ENCODE results near the gene SERPINF2.
A peak's percentile ranks its signal among the peaks of the same experiment; 100 is the strongest.
"Not testable (repeated sequence)": the region's sequence is repeated elsewhere in the genome, so short reads cannot be mapped to it uniquely, and the experiment has no call there.

Gene SERPINF2

GRCh38 chr17:1762901-1763898, 20.5 kb downstream of the SERPINF2 start:
- DNase-seq (ENCODE audit: low read depth), result peak; percentile 70

DNA sequence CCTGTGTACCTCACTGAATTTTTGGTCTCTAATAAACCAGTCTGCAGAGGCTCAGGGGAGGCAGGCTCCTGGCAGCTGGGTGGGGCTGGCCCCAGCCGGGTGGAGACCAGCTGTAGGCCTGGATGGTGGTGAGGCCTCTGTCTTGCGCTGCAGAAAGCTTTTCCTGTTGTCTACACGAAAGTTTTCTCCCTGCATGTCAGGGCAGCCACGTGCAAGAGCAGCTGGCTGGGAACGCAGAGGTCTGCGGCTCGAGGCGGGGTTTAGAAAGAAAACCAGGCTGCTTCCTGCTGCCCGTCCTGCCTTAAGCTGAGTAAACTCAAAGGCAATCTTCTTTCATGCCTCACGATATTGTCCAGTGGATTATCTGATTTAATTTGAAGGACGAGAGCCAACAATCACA, 21.6 kb downstream of the SERPINF2 start:
- DNase-seq (ENCODE audit: low read depth), result peak; percentile 91

- not testable (repeated sequence) for DNase-seq (ENCODE audit: low read depth)
These were observed 22.0 kb downstream of the SERPINF2 start for GRCh38 chr17:1764705-1765104.

GRCh38 chr17:1765576-1765975, 22.9 kb downstream of the SERPINF2 start:
- no peak for DNase-seq (ENCODE audit: low read depth)

DNA sequence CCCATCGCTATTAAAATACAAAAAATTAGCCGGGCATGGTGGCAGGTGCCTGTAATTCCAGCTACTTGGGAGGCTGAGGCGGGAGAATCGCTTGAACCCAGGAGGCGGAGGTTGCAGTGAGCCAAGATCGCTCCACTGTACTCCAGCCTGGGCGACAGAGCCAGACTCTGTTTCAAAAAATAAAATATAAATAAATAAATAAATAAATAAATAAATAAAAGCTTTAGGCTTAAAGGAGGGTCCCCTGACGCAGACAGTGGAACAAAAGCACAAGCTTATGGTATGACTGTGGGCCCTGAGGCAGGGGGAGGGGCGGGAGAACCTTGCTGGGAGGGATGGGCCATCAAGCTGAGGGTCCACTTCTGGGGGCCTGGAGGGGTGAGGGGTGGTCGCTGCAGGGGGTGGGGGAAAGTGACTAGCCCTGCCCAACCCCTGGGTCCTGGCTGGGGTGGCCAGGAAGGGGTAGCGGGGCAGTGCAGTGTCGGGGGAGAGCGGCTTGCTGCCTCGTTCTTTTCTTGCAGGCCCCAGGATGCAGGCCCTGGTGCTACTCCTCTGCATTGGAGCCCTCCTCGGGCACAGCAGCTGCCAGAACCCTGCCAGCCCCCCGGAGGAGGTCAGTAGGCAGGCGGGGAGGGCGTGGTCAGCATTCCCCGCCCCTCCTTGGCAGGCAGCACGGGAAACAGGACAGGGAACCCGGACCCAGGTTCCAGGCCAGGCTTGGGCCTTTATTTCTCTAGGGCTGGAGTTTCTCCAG, 23.9 kb downstream of the SERPINF2 start:
- DNase-seq (ENCODE audit: low read depth), result no peak

- DNase-seq (ENCODE audit: low read depth), result no peak
These were observed 24.7 kb downstream of the SERPINF2 start for GRCh38 chr17:1767358-1767757.

DNA sequence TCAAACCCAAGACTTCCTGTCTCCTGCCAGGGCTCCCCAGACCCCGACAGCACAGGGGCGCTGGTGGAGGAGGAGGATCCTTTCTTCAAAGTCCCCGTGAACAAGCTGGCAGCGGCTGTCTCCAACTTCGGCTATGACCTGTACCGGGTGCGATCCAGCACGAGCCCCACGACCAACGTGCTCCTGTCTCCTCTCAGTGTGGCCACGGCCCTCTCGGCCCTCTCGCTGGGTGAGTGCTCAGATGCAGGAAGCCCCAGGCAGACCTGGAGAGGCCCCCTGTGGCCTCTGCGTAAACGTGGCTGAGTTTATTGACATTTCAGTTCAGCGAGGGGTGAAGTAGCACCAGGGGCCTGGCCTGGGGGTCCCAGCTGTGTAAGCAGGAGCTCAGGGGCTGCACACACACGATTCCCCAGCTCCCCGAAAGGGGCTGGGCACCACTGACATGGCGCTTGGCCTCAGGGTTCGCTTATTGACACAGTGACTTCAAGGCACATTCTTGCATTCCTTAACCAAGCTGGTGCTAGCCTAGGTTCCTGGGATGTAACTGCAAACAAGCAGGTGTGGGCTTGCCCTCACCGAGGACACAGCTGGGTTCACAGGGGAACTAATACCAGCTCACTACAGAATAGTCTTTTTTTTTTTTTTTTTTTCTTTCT, 27.3 kb downstream of the SERPINF2 start:
- no peak for DNase-seq (ENCODE audit: low read depth)

- peak; percentile 88 for DNase-seq (ENCODE audit: low read depth)
These were observed 30.5 kb downstream of the SERPINF2 start for GRCh38 chr17:1773000-1773695.

- peak; percentile 70 for DNase-seq (ENCODE audit: low read depth)
These were observed 31.1 kb downstream of the SERPINF2 start for GRCh38 chr17:1773696-1774181.

- DNase-seq (ENCODE audit: low read depth), result no peak
These were observed 31.9 kb downstream of the SERPINF2 start for GRCh38 chr17:1774390-1775176.

- DNase-seq (ENCODE audit: low read depth), result no peak
These were observed 33.7 kb downstream of the SERPINF2 start for GRCh38 chr17:1776328-1776727.

- DNase-seq (ENCODE audit: low read depth), result no peak
These were observed 34.2 kb downstream of the SERPINF2 start for GRCh38 chr17:1776857-1777256.

DNA sequence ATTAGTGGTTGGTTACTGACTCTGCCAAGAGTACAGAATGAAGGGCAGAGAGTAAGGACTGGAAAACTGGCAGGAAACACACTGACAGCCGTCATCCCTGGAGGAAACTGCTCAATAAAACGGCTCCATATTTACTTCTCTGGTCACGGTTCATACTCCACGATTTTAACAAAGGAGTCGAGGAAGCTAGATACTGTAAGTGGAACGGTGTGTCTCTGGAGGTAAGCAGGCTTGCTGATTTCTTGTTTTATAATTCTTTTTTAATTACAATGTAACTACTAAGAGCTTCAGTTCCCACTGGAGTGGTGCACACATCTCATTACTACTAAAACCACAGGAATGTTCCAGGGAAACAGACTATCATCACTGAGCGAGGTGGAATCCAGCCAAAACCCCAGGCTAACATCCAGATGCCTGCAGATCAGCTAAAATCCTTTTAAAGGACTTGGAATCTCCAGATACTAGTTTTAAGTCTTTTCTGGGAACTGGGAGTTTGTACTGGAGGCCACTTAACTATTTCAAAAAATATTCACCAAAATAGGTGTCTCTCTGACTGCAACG, 37.0 kb downstream of the SERPINF2 start:
- DNase-seq (ENCODE audit: low read depth), result peak; percentile 98

DNA sequence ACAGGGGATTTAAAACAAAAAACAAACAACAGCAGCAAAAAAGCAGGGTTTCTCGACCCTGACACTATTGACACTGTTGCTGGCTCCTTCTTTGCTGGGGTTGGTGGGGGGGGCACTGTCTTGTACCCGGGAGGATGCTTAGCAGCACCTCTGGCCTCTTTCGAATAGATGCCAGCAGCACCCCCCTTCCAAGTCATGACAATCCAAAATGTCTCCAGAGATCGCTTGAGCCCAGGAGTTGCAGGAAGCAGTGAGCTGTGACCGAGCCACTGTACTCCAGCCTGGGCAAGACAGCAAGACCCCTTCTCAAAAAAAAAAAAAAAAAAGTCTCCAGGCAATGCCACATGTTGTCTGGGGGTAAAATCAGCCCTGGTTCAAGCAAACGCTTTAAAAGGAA, 39.5 kb downstream of the SERPINF2 start:
- no peak for DNase-seq (ENCODE audit: low read depth)

GRCh38 chr17:1783271-1783670, 40.6 kb downstream of the SERPINF2 start:
- DNase-seq (ENCODE audit: low read depth), result peak; percentile 70

GRCh38 chr17:1783834-1784611, 41.4 kb downstream of the SERPINF2 start:
- peak; percentile 93 for DNase-seq (ENCODE audit: low read depth)

DNA sequence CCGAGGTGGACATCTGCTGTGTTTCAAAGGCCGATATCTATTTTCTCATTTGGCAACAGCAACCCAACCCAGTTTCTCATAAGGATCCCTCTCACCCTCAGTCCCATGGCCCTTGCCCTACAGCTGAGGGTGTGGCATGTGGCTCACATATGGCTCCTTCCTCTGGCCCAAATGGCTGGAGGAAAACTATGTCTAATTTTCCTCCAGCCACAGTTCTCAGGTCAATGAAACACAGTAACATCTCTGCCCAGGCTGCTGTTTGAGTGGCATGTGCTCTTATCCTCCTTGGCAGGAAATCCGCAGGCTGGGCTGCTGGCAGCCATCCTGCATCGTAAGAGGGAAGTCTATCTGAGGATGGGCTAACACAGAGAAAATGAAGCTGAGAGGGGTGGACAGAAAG, 43.3 kb downstream of the SERPINF2 start:
- no peak for DNase-seq (ENCODE audit: low read depth)

- no peak for DNase-seq (ENCODE audit: low read depth)
These were observed 44.0 kb downstream of the SERPINF2 start for GRCh38 chr17:1786708-1787107.

DNA sequence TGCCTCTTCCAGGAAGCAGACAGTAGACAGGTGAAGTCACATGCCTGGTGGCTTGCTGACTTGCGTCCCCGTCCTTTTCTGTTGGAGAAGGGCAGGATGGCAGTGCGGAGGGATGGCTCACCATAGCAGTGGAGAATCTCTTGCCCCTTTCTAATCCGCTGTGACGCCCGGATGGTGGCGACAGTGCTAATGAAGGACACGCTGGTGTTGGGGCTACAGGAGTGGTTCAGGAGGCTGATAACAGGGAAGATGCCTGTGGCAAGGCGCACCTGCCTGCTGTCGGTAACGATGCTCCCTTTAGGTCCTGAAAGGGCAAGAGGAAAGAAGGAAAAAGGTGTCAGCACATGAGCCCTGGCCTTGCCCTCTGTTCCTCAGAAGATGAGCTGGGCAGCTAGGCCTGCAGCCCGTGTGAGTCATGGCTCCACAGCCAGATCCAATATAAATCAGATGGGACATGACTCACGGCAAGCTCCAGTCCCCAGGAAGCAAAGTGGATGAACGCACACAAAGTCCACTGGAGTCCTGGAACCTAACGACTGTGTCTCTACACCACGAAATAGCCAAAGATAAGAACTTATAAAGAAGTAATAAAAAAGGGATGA, 44.7 kb downstream of the SERPINF2 start:
- DNase-seq (ENCODE audit: low read depth), result peak; percentile 94

Data from amniotic epithelial cell (primary cell).